ENCODE data around the gene DPP10.

DPP10 gene

GRCh38 chr2:115606350-115606749, 1163.9 kb downstream of the DPP10 start:
- DNase-seq, result no peak

- no peak for DNase-seq
These were observed 1167.5 kb downstream of the DPP10 start for GRCh38 chr2:115609978-115610377.

- no peak for DNase-seq
These were observed 1168.4 kb downstream of the DPP10 start for GRCh38 chr2:115610888-115611287.

- no peak for DNase-seq
These were observed 1181.9 kb downstream of the DPP10 start for GRCh38 chr2:115624332-115624731.

GRCh38 chr2:115634578-115634977, 1192.1 kb downstream of the DPP10 start:
- no peak for DNase-seq

GRCh38 chr2:115635430-115635829, 1193.0 kb downstream of the DPP10 start:
- no peak for DNase-seq

- no peak for DNase-seq
These were observed 1207.3 kb downstream of the DPP10 start for GRCh38 chr2:115649731-115650130.

GRCh38 chr2:115650827-115651226, 1208.4 kb downstream of the DPP10 start:
- no peak for DNase-seq

- DNase-seq, result no peak
These were observed 1210.2 kb downstream of the DPP10 start for GRCh38 chr2:115652652-115653051.

GRCh38 chr2:115654362-115654761, 1211.9 kb downstream of the DPP10 start:
- no peak for DNase-seq

- DNase-seq, result no peak
These were observed 1235.7 kb downstream of the DPP10 start for GRCh38 chr2:115678129-115678528.

GRCh38 chr2:115684345-115684744, 1241.9 kb downstream of the DPP10 start:
- DNase-seq, result no peak

GRCh38 chr2:115691409-115691808, 1249.0 kb downstream of the DPP10 start:
- DNase-seq, result no peak

- DNase-seq, result no peak
These were observed 1252.2 kb downstream of the DPP10 start for GRCh38 chr2:115694651-115695050.

- DNase-seq, result no peak
These were observed 1290.8 kb downstream of the DPP10 start for GRCh38 chr2:115733190-115733775.

- no peak for DNase-seq
These were observed 1295.7 kb downstream of the DPP10 start for GRCh38 chr2:115738111-115738510.

- DNase-seq, result no peak
These were observed 1297.1 kb downstream of the DPP10 start for GRCh38 chr2:115739574-115739973.

- no peak for DNase-seq
These were observed 1303.7 kb downstream of the DPP10 start for GRCh38 chr2:115746151-115746550.

- no peak for DNase-seq
These were observed 1314.8 kb downstream of the DPP10 start for GRCh38 chr2:115757286-115757685.

- no peak for DNase-seq
These were observed 1321.2 kb downstream of the DPP10 start for GRCh38 chr2:115763601-115764000.

GRCh38 chr2:115771516-115771915, 1329.1 kb downstream of the DPP10 start:
- no peak for DNase-seq

- no peak for DNase-seq
These were observed 1331.9 kb downstream of the DPP10 start for GRCh38 chr2:115774361-115774760.

GRCh38 chr2:115779085-115779632, 1336.7 kb downstream of the DPP10 start:
- no peak for DNase-seq

GRCh38 chr2:115782286-115782685, 1339.8 kb downstream of the DPP10 start:
- DNase-seq, result no peak

GRCh38 chr2:115796078-115796477, 1353.6 kb downstream of the DPP10 start:
- DNase-seq, result no peak
